Measurements from ENCODE around the gene GMPS. TPM values are rescaled to one million over a fixed set of nuclear protein-coding genes. Genes with fewer than 3 reads are reported as not detected.
"Not testable (repeated sequence)": the region's sequence is repeated elsewhere in the genome, so short reads cannot be mapped to it uniquely, and the experiment has no call there.

The GMPS gene
- total and polyA plus RNA-seq, 2 experiments from 2014 or later = 49.0 to 65.1 TPM

DNA sequence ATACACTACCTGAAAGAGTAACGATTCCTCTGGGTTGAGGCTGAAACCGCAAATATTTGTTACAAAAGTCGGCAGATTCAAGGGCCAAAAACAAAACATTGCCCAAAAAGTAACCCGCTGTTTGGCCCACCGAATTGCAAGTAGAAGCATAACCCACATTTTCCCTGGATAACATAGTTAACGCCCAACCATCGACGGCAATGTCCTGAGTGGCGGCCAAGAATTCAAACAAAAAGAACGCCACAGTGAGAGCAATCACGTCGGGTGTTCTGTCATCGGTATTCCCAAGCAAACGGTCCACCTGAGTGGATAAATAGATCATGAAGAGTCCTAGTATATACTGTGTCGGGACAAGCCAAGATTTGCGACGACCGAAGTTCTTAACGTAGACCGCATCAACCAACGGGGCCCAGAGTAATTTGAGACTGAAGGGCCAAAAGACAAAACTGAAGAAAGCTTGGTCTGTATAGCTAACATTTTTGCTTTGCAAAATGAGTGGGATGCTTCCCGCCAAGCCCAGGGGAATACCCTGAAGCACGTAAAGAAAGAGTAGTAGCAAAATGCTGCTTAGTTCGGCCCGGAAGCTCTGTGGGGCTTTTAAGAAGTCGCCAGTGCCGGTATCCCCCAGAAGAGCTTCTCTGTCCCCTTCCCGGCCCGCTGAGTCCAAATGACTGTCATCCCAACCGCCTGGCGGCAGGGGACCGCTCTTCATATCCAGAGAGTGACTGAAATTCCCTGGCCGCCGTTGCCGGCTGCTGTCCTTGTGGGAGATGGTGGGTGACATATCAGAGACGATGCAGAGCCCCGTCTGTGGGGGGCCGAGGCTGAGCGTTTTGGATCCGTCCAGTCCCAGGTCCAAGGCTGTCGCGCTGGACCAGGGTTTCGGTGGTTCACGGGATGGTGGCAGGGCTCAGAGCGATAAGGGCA lies 17.0 kb upstream of the GMPS start:
- H3K27ac ChIP-seq = peak overlapping the region; percentile 70
- H3K79me2 ChIP-seq (ENCODE audit: insufficient read depth) = peaks cover 53% of the 10 kb centered on the region
- H3K9me2 ChIP-seq (ENCODE audit: insufficient read depth) = no peaks in the 10 kb centered on the region
- peak overlapping the region; percentile 84 for H3K9ac ChIP-seq
- H3F3A ChIP-seq (ENCODE audit: insufficient read depth) = no peaks in the 10 kb centered on the region
- H3K4me3 ChIP-seq = peak overlapping the region; percentile 81
- TF ChIP-seq EZH2 (IDR thresholded peaks at IDR 0.05; ENCODE audit: insufficient read depth, poor library complexity, severe bottlenecking) (no peak), EZH2phosphoT487 (IDR thresholded peaks at IDR 0.05; ENCODE audit: insufficient read depth, low read depth) (no peak)
- H3K27me3 ChIP-seq (replicated peaks; ENCODE audit: insufficient read depth) = no peaks in the 10 kb centered on the region
- no peaks in the 10 kb centered on the region for H4K20me1 ChIP-seq (ENCODE audit: insufficient read depth)
- 2% methylated on average over 45 of the region's 45 CpGs for WGBS, 2 experiments (ENCODE audit: low coverage in 1 of 2, low lambda C conversion rate in 2 of 2, missing lambda C conversion rate in 2 of 2)
- in situ Hi-C loops (cut with MboI) = no loop called here
- peak; percentile 64 for DNase-seq
- peaks cover 12% of the 10 kb centered on the region for H3K4me1 ChIP-seq (ENCODE audit: insufficient read depth)
- H2AFZ ChIP-seq = peak overlapping the region; percentile 81
- H3K4me2 ChIP-seq (ENCODE audit: unreplicated experiment) = peak overlapping the region; percentile 98
- no peaks in the 10 kb centered on the region for H3K36me3 ChIP-seq (ENCODE audit: low read depth)
- no peaks in the 10 kb centered on the region for H3K9me3 ChIP-seq (ENCODE audit: low read depth)

DNA sequence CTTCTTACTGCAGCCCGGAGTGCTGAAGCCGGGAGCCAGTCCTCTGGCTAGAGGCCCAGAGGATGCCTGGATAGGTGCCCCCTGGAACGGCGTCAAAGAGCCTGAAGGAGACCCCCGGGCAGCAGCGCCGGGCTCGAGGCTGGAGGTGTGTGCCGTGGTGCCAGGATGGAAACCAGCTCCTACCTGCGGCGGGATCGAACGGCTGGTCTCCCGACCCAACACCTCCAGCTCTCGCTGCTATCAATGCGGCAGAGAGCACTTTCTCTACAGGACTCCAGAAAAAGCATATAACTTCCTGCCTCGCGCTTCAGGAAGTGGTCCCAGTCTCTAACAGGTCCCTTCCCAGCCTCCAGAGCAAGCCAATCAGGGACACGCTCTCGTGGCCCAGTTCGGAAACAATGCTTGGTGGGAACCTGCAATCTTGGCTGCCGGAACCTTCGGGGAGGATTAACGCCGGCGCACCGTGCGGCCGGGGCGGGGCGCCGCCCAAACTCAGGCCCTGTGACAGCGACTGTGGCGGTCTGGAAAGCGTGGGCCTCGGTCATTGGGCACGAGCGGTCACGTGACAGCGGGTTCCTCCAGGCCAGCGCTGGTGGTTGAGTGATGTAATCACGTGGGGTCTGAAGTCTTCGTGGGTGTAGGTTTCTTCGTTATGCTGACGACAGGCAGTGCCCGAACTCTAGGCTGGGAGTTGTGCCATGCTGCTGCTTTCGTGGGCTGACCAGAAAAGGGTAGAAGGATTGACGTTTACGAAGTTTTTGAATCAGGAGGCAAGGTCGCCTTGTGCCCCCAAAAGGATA lies 16.1 kb upstream of the GMPS start, which contains the start of gene SLC33A1:
SLC33A1 (minus strand) TSS at position 287 of the 800 bp plus-strand sequence. CDS start 430 bp downstream, outside the sequence.
- in situ Hi-C loops (cut with MboI) = no loop called here
- H3K27ac ChIP-seq = peak within 1 kb of the TSS; percentile 95
- peaks cover 12% of the 10 kb centered on the region for H3K4me1 ChIP-seq (ENCODE audit: insufficient read depth)
- peak within 1 kb of the TSS; percentile 94 for H2AFZ ChIP-seq
- no peak for TF ChIP-seq EZH2phosphoT487 (IDR thresholded peaks at IDR 0.05; ENCODE audit: insufficient read depth, low read depth)
- no peak for TF ChIP-seq EZH2 (IDR thresholded peaks at IDR 0.05; ENCODE audit: insufficient read depth, poor library complexity, severe bottlenecking)
- H3F3A ChIP-seq (ENCODE audit: insufficient read depth) = no peaks in the 10 kb centered on the region
- H4K20me1 ChIP-seq (ENCODE audit: insufficient read depth) = no peaks in the 10 kb centered on the region
- H3K79me2 ChIP-seq (ENCODE audit: insufficient read depth) = peaks cover 45% of the 10 kb centered on the region
- H3K36me3 ChIP-seq (ENCODE audit: low read depth) = no peaks in the 10 kb centered on the region
- H3K27me3 ChIP-seq (replicated peaks; ENCODE audit: insufficient read depth) = no peaks in the 10 kb centered on the region
- H3K9me3 ChIP-seq (ENCODE audit: low read depth) = no peaks in the 10 kb centered on the region
- no peaks in the 10 kb centered on the region for H3K9me2 ChIP-seq (ENCODE audit: insufficient read depth)
- H3K9ac ChIP-seq = peak within 1 kb of the TSS; percentile 87
- H3K4me3 ChIP-seq = peak within 1 kb of the TSS; percentile 81
- peak; percentile 100 for DNase-seq
- peak within 1 kb of the TSS; percentile 98 for H3K4me2 ChIP-seq (ENCODE audit: unreplicated experiment)
- WGBS, 2 experiments (ENCODE audit: low coverage in 1 of 2, low lambda C conversion rate in 2 of 2, missing lambda C conversion rate in 2 of 2) = 1 to 2% methylated on average over 39 to 42 of the region's 50 CpGs

DNA sequence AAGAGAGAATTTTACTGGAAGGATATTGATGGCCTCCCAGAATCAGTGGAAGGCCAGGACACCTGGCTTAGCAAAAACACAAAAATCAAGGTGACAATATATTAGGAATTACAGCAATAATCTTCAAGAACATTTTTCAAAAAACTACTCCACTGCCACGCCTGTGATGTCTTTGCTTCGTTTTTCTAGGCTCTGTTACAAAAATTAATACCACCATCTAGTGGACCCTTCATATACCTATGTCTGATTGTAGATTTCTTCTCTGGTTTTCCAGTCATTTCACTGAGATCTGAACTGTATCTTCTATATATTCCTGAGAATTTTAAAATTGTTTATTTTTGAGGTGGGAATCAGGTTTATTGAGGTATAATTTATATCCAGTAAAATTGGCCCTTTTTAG lies 10.6 kb upstream of the GMPS start:
- Histone ChIP-seq H3K4me2 (ENCODE audit: unreplicated experiment) (no peak overlapping the region), H3K9me3 (ENCODE audit: low read depth) (no peaks in the 10 kb centered on the region), H3F3A (ENCODE audit: insufficient read depth) (no peaks in the 10 kb centered on the region), H3K9me2 (ENCODE audit: insufficient read depth) (no peaks in the 10 kb centered on the region), H3K9ac (peak overlapping the region; percentile 9; the same call in 1 of the 2 replicates), H4K20me1 (ENCODE audit: insufficient read depth) (no peaks in the 10 kb centered on the region), H3K4me1 (ENCODE audit: insufficient read depth) (peaks cover 4% of the 10 kb centered on the region; the same call in 1 of the 2 replicates), H2AFZ (peak overlapping the region; percentile 86), H3K4me3 (peak overlapping the region; percentile 38; the same call in 1 of the 2 replicates), H3K36me3 (ENCODE audit: low read depth) (no peaks in the 10 kb centered on the region), H3K79me2 (ENCODE audit: insufficient read depth) (no peaks in the 10 kb centered on the region), H3K27ac (no peak overlapping the region), H3K27me3 (replicated peaks; ENCODE audit: insufficient read depth) (no peaks in the 10 kb centered on the region)
- WGBS, 2 experiments (ENCODE audit: low coverage in 1 of 2, low lambda C conversion rate in 2 of 2, missing lambda C conversion rate in 2 of 2) = 7 to 12% methylated on average over 2 of the region's 2 CpGs
- in situ Hi-C loops (cut with MboI) = no loop called here
- DNase-seq = peak; percentile 51
- TF ChIP-seq EZH2phosphoT487 (IDR thresholded peaks at IDR 0.05; ENCODE audit: insufficient read depth, low read depth) (no peak), EZH2 (IDR thresholded peaks at IDR 0.05; ENCODE audit: insufficient read depth, poor library complexity, severe bottlenecking) (no peak)

DNA sequence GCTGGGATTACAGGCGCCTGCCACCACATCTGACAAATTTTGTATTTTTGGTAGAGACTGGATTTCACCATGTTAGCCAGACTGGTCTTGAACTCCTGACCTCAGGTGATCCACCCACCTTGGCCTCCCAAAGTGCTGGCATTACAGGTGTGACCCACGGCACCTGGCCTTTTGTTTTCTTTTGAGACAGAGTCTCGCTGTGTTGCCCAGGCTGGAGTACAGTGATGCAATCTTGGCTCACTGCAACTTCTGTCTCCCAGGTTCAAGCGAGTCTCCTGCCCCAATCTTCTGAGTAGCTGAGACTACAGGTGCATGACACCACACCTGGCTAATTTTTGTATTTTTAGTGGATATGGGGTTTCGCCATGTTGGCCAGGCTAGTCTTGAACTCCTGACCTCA lies 10.0 kb upstream of the GMPS start:
- H3K9ac ChIP-seq; H3K4me1 ChIP-seq (ENCODE audit: insufficient read depth); H3K9me3 ChIP-seq (ENCODE audit: low read depth); H3K36me3 ChIP-seq (ENCODE audit: low read depth); in situ Hi-C loops (cut with MboI); H3K27ac ChIP-seq; DNase-seq; H3F3A ChIP-seq (ENCODE audit: insufficient read depth); H3K9me2 ChIP-seq (ENCODE audit: insufficient read depth); H3K4me3 ChIP-seq; H3K4me2 ChIP-seq (ENCODE audit: unreplicated experiment); H3K27me3 ChIP-seq (replicated peaks; ENCODE audit: insufficient read depth); H4K20me1 ChIP-seq (ENCODE audit: insufficient read depth); H3K79me2 ChIP-seq (ENCODE audit: insufficient read depth): not testable (repeated sequence)
- peak overlapping the region; percentile 86 for H2AFZ ChIP-seq
- WGBS, 2 experiments (ENCODE audit: low coverage in 1 of 2, low lambda C conversion rate in 2 of 2, missing lambda C conversion rate in 2 of 2) = 84 to 92% methylated on average over 5 of the region's 5 CpGs

All from GM23248 (cell line).